H1 (cell line): ENCODE measurements around the gene CROCC2. TPM values are rescaled to one million over a fixed set of nuclear protein-coding genes. Genes with fewer than 3 reads are reported as not detected.

Experiments
- CTCF ChIA-PET: fragments of 300-600 bp; sonication (Branson Sonifier 250); formaldehyde crosslinking; loops from one replicate; lab custom pipeline; 2021; ENCODE audit not compliant: partially characterized antibody; lab: Charles Lee
- POLR2A ChIA-PET: fragments of 300-600 bp; sonication (Branson Sonifier 250); formaldehyde crosslinking; loops from one replicate; lab custom pipeline; 2021; ENCODE audit warnings: inconsistent platforms; ENCODE audit not compliant: partially characterized antibody; lab: Charles Lee
- DNase-seq, 2 experiments: peaks; one replicate each; pipeline versions ENCODE4 v3.0.0 to v3.0.0-alpha.2; 2010 to 2022; ENCODE audit warnings: low spot score in 2 of 2, low read depth in 1 of 2, mixed read lengths in 1 of 2
- FAIRE-seq: peaks from 2 replicates; lab custom pipeline; 2011; peaks lifted over from hg19 to GRCh38; lab: Jason Lieb, UNC
- H2AFZ ChIP-seq: 2 replicates; pipeline ENCODE4 v1.8.1; 2012; ENCODE audit warnings: low read length, inconsistent platforms
- H2AK5ac ChIP-seq: 2 replicates; pipeline ENCODE4 v1.6.1; 2013; ENCODE audit warnings: low read depth, low read length
- H2BK120ac ChIP-seq: replicated peaks from 2 replicates; pipeline ENCODE3; 2013; ENCODE audit warnings: low read depth, low read length, inconsistent platforms
- H2BK12ac ChIP-seq: 2 replicates; pipeline ENCODE4 v1.6.1; 2013; ENCODE audit warnings: low read depth, low read length
- H2BK15ac ChIP-seq: 2 replicates; pipeline ENCODE4 v1.6.1; 2013; ENCODE audit warnings: low read length
- H2BK20ac ChIP-seq: 2 replicates; pipeline ENCODE4 v1.6.1; 2013; ENCODE audit warnings: low read length
- H2BK5ac ChIP-seq: 2 replicates; pipeline ENCODE4 v1.6.1; 2013; ENCODE audit warnings: low read depth, low read length
- H3K14ac ChIP-seq: 2 replicates; pipeline ENCODE4 v1.6.1; 2013; ENCODE audit warnings: inconsistent platforms; ENCODE audit not compliant: insufficient read length
- H3K18ac ChIP-seq: 2 replicates; pipeline ENCODE4 v1.6.1; 2013; ENCODE audit warnings: low read length; ENCODE audit errors: extremely low read depth
- H3K23ac ChIP-seq: 2 replicates; pipeline ENCODE4 v1.6.1; 2013; ENCODE audit warnings: inconsistent platforms; ENCODE audit not compliant: insufficient read length
- H3K23me2 ChIP-seq: 2 replicates; pipeline ENCODE4 v1.6.1; 2013; ENCODE audit warnings: low read depth, low read length
- H3K27ac ChIP-seq: 2 replicates; pipeline ENCODE4 v1.6.1; 2011; ENCODE audit warnings: low read depth, low read length, inconsistent platforms
- H3K27me3 ChIP-seq, 4 experiments: replicated peaks in 1 of 4; 1 replicate in 1 of 4; 2 replicates in 3 of 4; pipeline versions ENCODE4 v1.6.1 to v1.8.1; 2011 to 2013; ENCODE audit warnings: low read length in 3 of 4, mild to moderate bottlenecking in 3 of 4, inconsistent platforms in 2 of 4, mixed read lengths in 2 of 4, moderate library complexity in 1 of 4; ENCODE audit not compliant: control insufficient read depth in 3 of 4, insufficient read depth in 3 of 4; ENCODE audit errors: extremely low read depth in 1 of 4
- H3K36me3 ChIP-seq, 4 experiments: 2 replicates each; pipeline versions ENCODE4 v1.6.1 to v1.8.1; 2011 to 2013; ENCODE audit warnings: mild to moderate bottlenecking in 4 of 4, low read length in 3 of 4, moderate library complexity in 2 of 4, control low read depth in 1 of 4, inconsistent platforms in 1 of 4; ENCODE audit not compliant: insufficient read depth in 4 of 4, control insufficient read depth in 2 of 4
- H3K4ac ChIP-seq: replicated peaks from 2 replicates; pipeline ENCODE3; 2013; ENCODE audit warnings: low read length, low read depth, mixed read lengths, inconsistent platforms; ENCODE audit not compliant: insufficient read length
- H3K4me1 ChIP-seq, 4 experiments: replicated peaks in 1 of 4; 1 replicate in 1 of 4; 2 replicates in 3 of 4; pipeline versions ENCODE4 v1.6.1 to v1.8.1; 2011 to 2013; ENCODE audit warnings: low read length in 3 of 4, inconsistent platforms in 2 of 4, mixed read lengths in 1 of 4; ENCODE audit not compliant: insufficient read depth in 4 of 4, control insufficient read depth in 3 of 4
- H3K4me2 ChIP-seq, 2 experiments: 2 replicates each; pipeline versions ENCODE4 v1.6.1 to v1.8.1; 2011 to 2013; ENCODE audit warnings: low read depth in 2 of 2, low read length in 2 of 2, control low read depth in 1 of 2, inconsistent platforms in 1 of 2, mild to moderate bottlenecking in 1 of 2; ENCODE audit not compliant: insufficient read depth in 1 of 2
- H3K4me3 ChIP-seq, 4 experiments: fragments of 200-600, 300-600 bp in 1 of 4; sonication (generic), shearing (Covaris generic), sonication (Bioruptor Twin) in 1 of 4; 2 replicates each; pipeline versions ENCODE4 v1.5.1 to v1.8.1; 2011 to 2016; ENCODE audit warnings: low read length in 4 of 4, low read depth in 3 of 4, control low read depth in 2 of 4, inconsistent platforms in 2 of 4, mild to moderate bottlenecking in 2 of 4, mixed read lengths in 1 of 4, moderate library complexity in 1 of 4; ENCODE audit not compliant: insufficient read depth in 2 of 4; ENCODE audit errors: extremely low read depth in 1 of 4
- H3K56ac ChIP-seq: replicated peaks from 2 replicates; pipeline ENCODE3; 2013; ENCODE audit warnings: low read depth, mild to moderate bottlenecking, mixed read lengths, low read length, inconsistent platforms; ENCODE audit not compliant: insufficient read length
- H3K79me1 ChIP-seq: 2 replicates; pipeline ENCODE4 v1.6.1; 2013; ENCODE audit warnings: low read depth, low read length, control low read depth
- H3K79me2 ChIP-seq, 2 experiments: 2 replicates each; pipeline versions ENCODE4 v1.6.1 to v1.8.1; 2012 to 2013; ENCODE audit warnings: low read length in 2 of 2, mild to moderate bottlenecking in 2 of 2, inconsistent platforms in 1 of 2; ENCODE audit not compliant: insufficient read depth in 2 of 2, control insufficient read depth in 1 of 2
- H3K9ac ChIP-seq, 4 experiments: replicated peaks in 1 of 4; 1 replicate in 1 of 4; 2 replicates in 3 of 4; pipeline versions ENCODE4 v1.6.1 to v1.8.1; 2011 to 2013; ENCODE audit warnings: low read depth in 3 of 4, low read length in 3 of 4, control low read depth in 2 of 4, mild to moderate bottlenecking in 2 of 4, moderate library complexity in 2 of 4, inconsistent platforms in 1 of 4; ENCODE audit errors: extremely low read depth in 1 of 4
- H3K9me3 ChIP-seq, 2 experiments: 2 replicates each; pipeline versions ENCODE4 v1.6.1 to v1.8.1; 2012 to 2013; ENCODE audit warnings: mild to moderate bottlenecking in 2 of 2, moderate library complexity in 2 of 2, control low read depth in 1 of 2, inconsistent platforms in 1 of 2, low read depth in 1 of 2, low read length in 1 of 2, mixed read lengths in 1 of 2; ENCODE audit not compliant: insufficient read depth in 2 of 2
- H4K20me1 ChIP-seq, 2 experiments: replicated peaks in 1 of 2; 2 replicates each; pipeline versions ENCODE3 to v1.8.1; 2011 to 2013; ENCODE audit warnings: inconsistent platforms in 2 of 2, low read length in 2 of 2, mild to moderate bottlenecking in 1 of 2; ENCODE audit not compliant: insufficient read depth in 2 of 2, control insufficient read depth in 1 of 2
- H4K5ac ChIP-seq: 2 replicates; pipeline ENCODE4 v1.6.1; 2013; ENCODE audit warnings: low read length, low read depth, mixed read lengths, inconsistent platforms; ENCODE audit not compliant: insufficient read length
- H4K8ac ChIP-seq: 2 replicates; pipeline ENCODE4 v1.8.0; 2013; ENCODE audit warnings: mild to moderate bottlenecking, moderate library complexity, low read length, inconsistent platforms; ENCODE audit not compliant: insufficient read depth; ENCODE audit errors: extremely low read depth
- H4K91ac ChIP-seq: replicated peaks from 2 replicates; pipeline ENCODE3; 2013; ENCODE audit warnings: low read length, mixed read lengths, inconsistent platforms; ENCODE audit not compliant: insufficient read length
- CBX8 ChIP-seq: fragments of 300-800, 300-1000 bp; sonication (generic); IDR thresholded peaks from 2 replicates; pipeline ENCODE4 v1.7.1; 2016; ENCODE audit warnings: low read depth, low read length, borderline replicate concordance
- CTBP2 ChIP-seq: IDR thresholded peaks from 2 replicates; pipeline ENCODE4 v1.7.0; 2011; ENCODE audit warnings: borderline replicate concordance, mild to moderate bottlenecking, moderate library complexity, mixed read lengths, low read length; ENCODE audit not compliant: insufficient read depth, insufficient read length
- CTCF ChIP-seq, 3 experiments: IDR thresholded peaks; 1 replicate in 2 of 3; 2 replicates in 1 of 3; pipeline versions ENCODE4 v1.5.1 to v1.6.1; 2011; ENCODE audit warnings: low read length in 3 of 3, mild to moderate bottlenecking in 3 of 3, inconsistent platforms in 2 of 3, low read depth in 1 of 3, moderate library complexity in 1 of 3; ENCODE audit not compliant: insufficient read depth in 1 of 3; ENCODE audit errors: control extremely low read depth in 1 of 3
- E2F6 ChIP-seq: IDR thresholded peaks from 2 replicates; pipeline ENCODE4 v1.6.1; 2012; ENCODE audit warnings: inconsistent platforms
- EZH2 ChIP-seq: fragments of 200-600 bp; sonication (generic); IDR thresholded peaks from 2 replicates; pipeline ENCODE4 v1.7.1; 2012; ENCODE audit warnings: low read depth, mild to moderate bottlenecking, moderate library complexity, low read length, inconsistent platforms; ENCODE audit not compliant: severe bottlenecking
- HDAC6 ChIP-seq: IDR thresholded peaks from one replicate; pipeline ENCODE4 v1.7.1; 2012; ENCODE audit warnings: low read depth, mild to moderate bottlenecking, inconsistent platforms, low read length, moderate library complexity
- KDM1A ChIP-seq: fragments of 200-600, 300-600 bp; sonication (generic); IDR thresholded peaks from 2 replicates; pipeline ENCODE4 v1.7.1; 2016; ENCODE audit warnings: mild to moderate bottlenecking, low read length, borderline replicate concordance
- SP1 ChIP-seq: IDR thresholded peaks from 2 replicates; pipeline ENCODE4 v1.6.1; 2011; ENCODE audit warnings: low read depth, low read length
- WGBS, 2 experiments: shearing (Covaris generic) in 1 of 2; methylation state at CpG; one replicate each; pipeline versions ENCODE4 v1.1.6 to v1.1.7; 2013 to 2015; ENCODE audit warnings: low lambda C conversion rate in 2 of 2, mixed read lengths in 2 of 2, inconsistent platforms in 1 of 2, low coverage in 1 of 2, missing lambda C conversion rate in 1 of 2; ENCODE audit not compliant: insufficient replicate concordance in 2 of 2, insufficient coverage in 1 of 2, insufficient read length in 1 of 2; ENCODE audit errors: extremely low coverage in 1 of 2, missing lambda C conversion rate in 1 of 2; 5-methylcytosine and 5-hydroxymethylcytosine counted together
- polyA plus RNA-seq, 7 experiments: library from polyadenylated mRNA; depleted of rRNA in 3 of 7; stranded (reverse) in 5 of 7; unstranded in 2 of 7; fragments of >200 nt in 5 of 7; fragments of 200-250 nt in 2 of 7; gene quantifications; 1 replicate in 5 of 7; 2 replicates in 1 of 7; 4 replicates in 1 of 7; pipeline versions ENCODE4 v1.2.1 to v1.2.3, GENCODE V29; 2011 to 2013; ENCODE audit warnings: missing spikeins in 2 of 7, mixed read lengths in 2 of 7
- total RNA-seq: library from RNA; stranded (reverse); fragmentation: NEBNext Ultra II Directional; extraction: Animal tissue kit (Norgen Biotek cat#: 25700); gene quantifications from 2 replicates; pipeline ENCODE4 v1.2.1, GENCODE V29; 2021

CROCC2 gene
- total and polyA plus RNA-seq, 2 of the 8 experiments (the other 6 are each of a cell fraction or from before 2014, with no cell fraction given), result not detected

- H2BK12ac ChIP-seq, result no peak overlapping the region
- H3K23ac ChIP-seq, result no peak overlapping the region
- no peak overlapping the region for H2BK5ac ChIP-seq
- POLR2A ChIA-PET, result no interaction called here
- H3K14ac ChIP-seq, result no peak overlapping the region
- no peaks in the 10 kb centered on the region for H3K79me2 ChIP-seq
- no peaks in the 10 kb centered on the region for H3K9me3 ChIP-seq
- H3K27me3 ChIP-seq, result no peaks in the 10 kb centered on the region
- 89% methylated on average over 6 of the region's 9 CpGs; no CpG with 5 or more reads in 1 of the 2 experiments for WGBS, 2 experiments
- H3K9ac ChIP-seq, result no peak overlapping the region
- H3K4me2 ChIP-seq, result no peak overlapping the region
- H2BK20ac ChIP-seq, result no peak overlapping the region
- H4K20me1 ChIP-seq, result no peaks in the 10 kb centered on the region
- no peak overlapping the region for H2AFZ ChIP-seq
- H3K4me1 ChIP-seq, result 0 out of 7 replicates have a peak, but pooled peaks cover 0 to 2% (median 0%) of the 10 kb centered on the region in 4 experiments
- no peak overlapping the region for H3K4me3 ChIP-seq
- no peaks in the 10 kb centered on the region for H3K23me2 ChIP-seq
- no peak overlapping the region for H2BK120ac ChIP-seq
- H3K36me3 ChIP-seq, result no peaks in the 10 kb centered on the region
- no peak overlapping the region for H3K4ac ChIP-seq
- no peak overlapping the region for H3K18ac ChIP-seq
- H2AK5ac ChIP-seq, result no peak overlapping the region
- no peak overlapping the region for H4K5ac ChIP-seq
- no peaks in the 10 kb centered on the region for H3K79me1 ChIP-seq
- CTCF ChIA-PET, result interaction anchor here (0.9 to 4.4 kb wide), 5 partner anchors 22 to 94 kb away, joined by 3 to 26 read pairs (median 5); no protein-coding TSS in a partner anchor
- H4K8ac ChIP-seq, result no peak overlapping the region
- FAIRE-seq (no peak), DNase-seq (no peak)
- no peak overlapping the region for H3K27ac ChIP-seq
- TF ChIP-seq SP1 (no peak), E2F6 (no peak), CTCF (IDR thresholded peaks at IDR 0.05; ENCODE audit: control extremely low read depth in 1 of 3, insufficient read depth in 1 of 3, low read depth in 1 of 3, low read length in 3 of 3) (no peak), CBX8 (no peak), CTBP2 (no peak), EZH2 (no peak), HDAC6 (no peak), KDM1A (no peak)
- no peak overlapping the region for H3K56ac ChIP-seq
- no peak overlapping the region for H2BK15ac ChIP-seq
- no peak overlapping the region for H4K91ac ChIP-seq
Observed at GRCh38 chr2:240892356-240892755, 13.8 kb upstream of the CROCC2 start.
